ENCODE data around the gene CPVL.

- no peak for TF ChIP-seq SIN3A (IDR thresholded peaks at IDR 0.05; ENCODE audit: borderline replicate concordance, insufficient read depth, low read depth, low read length)
- TF ChIP-seq CTCF (IDR thresholded peaks at IDR 0.05): no peak
- no peak for TF ChIP-seq TCF7L2 (IDR thresholded peaks at IDR 0.05; ENCODE audit: low read depth, low read length)
- TF ChIP-seq REST (IDR thresholded peaks at IDR 0.05; ENCODE audit: insufficient read depth in 1 of 2, low read depth in 2 of 2, low read length in 1 of 2): no peak
Observed at GRCh38 chr7:28954946-28955345, 191.4 kb downstream of the CPVL start.

All from Panc1 (cell line).